ENCODE measurements around the gene EFCAB5.
"Not testable (repeated sequence)": the region's sequence is repeated elsewhere in the genome, so short reads cannot be mapped to it uniquely, and the experiment has no call there.

The EFCAB5 gene

DNA sequence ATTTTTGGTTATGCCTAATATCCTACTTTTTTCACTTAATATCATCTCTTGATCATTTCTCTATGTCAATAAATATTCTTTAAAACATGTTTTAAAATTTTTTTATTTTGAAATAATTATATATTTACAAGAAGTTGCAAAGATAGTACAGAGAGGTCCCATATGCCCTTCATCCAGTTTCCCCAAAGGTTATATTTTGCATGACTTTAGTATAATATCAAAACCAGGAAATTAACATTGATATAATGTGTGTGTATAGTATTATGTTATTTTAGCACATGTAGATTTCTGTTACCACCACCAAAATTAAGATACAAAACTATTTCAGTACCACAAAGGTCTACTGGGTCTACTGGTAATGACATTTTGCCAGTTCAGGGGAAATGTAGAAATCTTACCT is 60.7 kb downstream of the EFCAB5 start:
- H3K4me3 ChIP-seq (ENCODE audit: low read depth, low read length) = no peak overlapping the region

DNA sequence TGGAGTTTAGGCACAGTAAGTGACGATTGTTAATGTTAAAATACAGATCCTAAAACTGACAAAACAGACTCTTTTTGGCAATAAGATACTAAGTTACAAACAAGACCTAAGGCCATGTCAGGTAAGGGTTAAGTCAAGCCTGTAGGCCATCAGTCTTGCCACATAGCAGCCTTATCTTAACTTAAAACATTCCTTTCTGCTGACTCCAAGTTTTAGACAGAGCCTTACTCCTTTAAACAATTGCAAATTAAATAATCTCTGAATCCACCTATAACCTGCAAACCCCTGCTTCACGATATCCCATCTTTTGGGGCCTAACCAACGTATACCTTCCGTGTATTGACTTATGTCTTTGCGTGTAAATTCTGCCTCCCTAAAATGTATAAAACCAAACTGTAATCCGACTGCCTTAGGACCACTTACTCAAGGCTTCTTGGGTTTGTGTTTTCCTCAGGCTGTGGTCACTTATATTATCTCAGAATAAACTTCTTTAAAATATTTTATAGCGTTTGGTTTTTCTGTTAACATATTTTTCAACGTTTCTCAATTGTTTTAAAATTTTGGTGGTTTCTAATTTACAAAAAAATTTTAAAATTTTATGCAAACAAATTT is 64.4 kb downstream of the EFCAB5 start:
- H3K4me3 ChIP-seq (ENCODE audit: low read depth, low read length) = no peak overlapping the region

DNA sequence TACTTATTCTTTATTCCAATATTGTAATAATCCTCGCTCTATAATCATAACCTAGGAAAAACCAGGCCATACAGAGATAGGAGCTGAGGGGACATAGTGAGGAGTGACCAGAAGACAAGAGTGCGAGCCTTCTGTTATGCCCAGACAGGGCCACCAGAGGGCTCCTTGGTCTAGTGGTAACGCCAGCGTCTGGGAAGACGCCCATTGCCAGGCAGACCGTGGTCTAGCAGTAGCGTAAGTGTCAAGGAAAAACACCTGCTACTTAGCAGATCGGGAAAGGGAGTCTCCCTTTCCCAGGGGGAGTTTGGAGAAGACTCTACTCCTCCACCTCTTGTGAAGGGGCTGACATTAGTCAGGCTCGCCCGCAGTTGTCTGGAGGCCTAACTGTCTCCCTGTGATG is 70.5 kb downstream of the EFCAB5 start:
- not testable (repeated sequence) for H3K4me3 ChIP-seq (ENCODE audit: low read depth, low read length)

DNA sequence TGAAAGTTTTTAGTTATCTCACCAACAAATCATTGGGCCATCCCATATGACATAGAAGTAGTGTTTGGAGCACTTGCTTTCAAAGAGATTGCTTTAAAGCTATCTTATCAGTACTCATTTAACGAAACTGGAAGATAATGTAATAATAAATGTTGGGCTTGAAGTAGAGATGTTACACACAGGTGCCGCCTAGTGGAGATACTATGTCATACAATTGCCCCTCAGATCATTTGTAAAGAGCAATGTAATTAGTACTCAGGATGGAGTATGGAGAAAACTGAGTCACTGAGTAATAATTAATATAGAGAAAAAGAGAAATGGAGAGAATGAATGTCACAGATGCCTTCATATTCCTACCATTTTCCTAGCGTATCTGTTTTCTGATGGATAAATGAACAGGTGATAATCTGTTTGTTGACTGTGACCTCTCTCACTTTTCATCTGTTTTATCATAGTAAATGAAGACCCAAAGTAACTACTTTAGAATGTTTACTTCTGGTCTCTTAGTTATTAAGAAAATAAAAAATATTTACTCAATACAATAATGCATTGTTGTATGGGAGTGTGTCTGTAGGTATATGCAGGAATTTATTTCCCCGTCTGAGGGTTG is 80.4 kb downstream of the EFCAB5 start:
- no peak overlapping the region for H3K4me3 ChIP-seq (ENCODE audit: low read depth, low read length)

DNA sequence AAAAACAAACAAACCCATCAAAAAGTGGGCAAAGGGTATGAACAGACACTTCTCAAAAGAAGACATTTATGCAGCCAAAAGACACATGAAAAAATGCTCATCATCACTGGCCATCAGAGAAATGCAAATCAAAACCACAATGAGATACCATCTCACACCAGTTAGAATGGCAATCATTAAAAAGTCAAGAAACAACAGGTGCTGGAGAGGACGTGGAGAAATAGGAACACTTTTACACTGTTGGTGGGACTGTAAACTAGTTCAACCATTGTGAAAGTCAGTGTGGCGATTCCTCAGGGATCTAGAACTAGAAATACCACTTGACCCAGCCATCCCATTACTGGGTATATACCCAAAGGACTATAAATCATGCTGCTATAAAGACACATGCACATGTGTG is 83.9 kb downstream of the EFCAB5 start:
- H3K4me3 ChIP-seq (ENCODE audit: low read depth, low read length) = not testable (repeated sequence)

DNA sequence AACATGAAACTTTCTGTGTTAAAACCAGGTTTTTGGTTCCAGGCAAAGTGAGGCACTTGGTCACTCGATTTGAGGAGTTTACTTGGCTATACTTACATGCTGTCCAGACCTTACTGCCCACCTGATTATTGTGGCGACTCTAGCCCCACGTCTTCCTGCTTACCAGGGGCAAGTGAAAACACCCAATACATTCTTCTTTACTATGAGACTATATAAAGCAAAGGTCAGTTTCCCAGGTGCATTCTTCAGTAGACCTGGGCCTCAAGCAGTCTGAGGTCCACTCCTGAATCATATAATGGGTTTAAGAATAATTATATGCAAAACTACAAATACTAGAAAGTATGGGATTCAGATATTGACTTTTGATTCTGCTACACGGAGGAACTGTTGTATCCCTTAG is 86.2 kb downstream of the EFCAB5 start:
- no peak overlapping the region for H3K4me3 ChIP-seq (ENCODE audit: low read depth, low read length)

DNA sequence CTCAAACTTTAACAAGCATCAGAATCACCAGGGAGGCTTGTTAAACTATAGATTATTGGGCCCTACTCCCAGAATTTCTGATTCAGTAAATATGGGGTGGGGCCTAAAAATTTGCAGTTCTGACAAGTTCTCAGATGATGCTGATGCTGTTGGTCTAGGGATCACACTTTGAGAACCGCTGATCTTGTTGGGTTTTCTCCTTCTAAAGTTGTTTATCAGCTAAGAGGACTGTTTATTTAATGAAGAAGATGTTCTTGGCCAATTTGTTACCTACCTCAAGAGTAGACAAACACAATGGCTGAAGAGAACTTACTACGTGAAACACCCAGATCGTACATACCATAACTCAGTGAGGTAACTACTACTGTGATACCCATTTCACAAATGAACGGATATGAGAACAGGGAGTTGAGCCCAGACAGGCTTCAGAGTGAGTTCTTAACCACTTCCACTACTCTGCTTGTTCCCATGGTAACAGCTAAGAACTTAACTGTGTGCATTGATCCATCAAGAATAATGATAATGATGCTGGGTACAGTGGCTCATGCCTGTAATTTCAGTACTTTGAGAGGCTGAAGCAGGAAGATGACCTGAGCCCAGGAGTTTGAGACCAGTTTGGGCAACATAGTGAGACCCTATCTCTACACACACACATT is 89.9 kb downstream of the EFCAB5 start:
- no peak overlapping the region for H3K4me3 ChIP-seq (ENCODE audit: low read depth, low read length)

DNA sequence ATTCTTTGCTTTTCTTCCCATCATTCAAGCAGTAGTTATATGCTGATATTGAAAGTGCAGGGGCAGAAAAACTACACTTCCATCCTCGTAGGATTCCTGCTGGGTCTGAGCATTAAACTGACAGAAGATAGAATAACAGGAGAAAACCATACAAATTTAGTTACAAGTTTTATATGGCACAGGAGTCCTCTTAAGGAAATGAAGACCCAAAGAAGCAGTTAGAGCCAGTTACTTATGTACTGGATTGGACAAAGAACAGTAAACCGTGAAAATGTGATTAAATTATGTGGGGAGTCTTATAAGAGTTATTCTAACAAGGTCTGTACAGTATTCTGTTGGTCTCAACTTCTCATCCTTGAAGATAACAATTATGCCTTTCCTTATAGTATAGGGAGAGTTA is 93.9 kb downstream of the EFCAB5 start:
- no peak overlapping the region for H3K4me3 ChIP-seq (ENCODE audit: low read depth, low read length)

DNA sequence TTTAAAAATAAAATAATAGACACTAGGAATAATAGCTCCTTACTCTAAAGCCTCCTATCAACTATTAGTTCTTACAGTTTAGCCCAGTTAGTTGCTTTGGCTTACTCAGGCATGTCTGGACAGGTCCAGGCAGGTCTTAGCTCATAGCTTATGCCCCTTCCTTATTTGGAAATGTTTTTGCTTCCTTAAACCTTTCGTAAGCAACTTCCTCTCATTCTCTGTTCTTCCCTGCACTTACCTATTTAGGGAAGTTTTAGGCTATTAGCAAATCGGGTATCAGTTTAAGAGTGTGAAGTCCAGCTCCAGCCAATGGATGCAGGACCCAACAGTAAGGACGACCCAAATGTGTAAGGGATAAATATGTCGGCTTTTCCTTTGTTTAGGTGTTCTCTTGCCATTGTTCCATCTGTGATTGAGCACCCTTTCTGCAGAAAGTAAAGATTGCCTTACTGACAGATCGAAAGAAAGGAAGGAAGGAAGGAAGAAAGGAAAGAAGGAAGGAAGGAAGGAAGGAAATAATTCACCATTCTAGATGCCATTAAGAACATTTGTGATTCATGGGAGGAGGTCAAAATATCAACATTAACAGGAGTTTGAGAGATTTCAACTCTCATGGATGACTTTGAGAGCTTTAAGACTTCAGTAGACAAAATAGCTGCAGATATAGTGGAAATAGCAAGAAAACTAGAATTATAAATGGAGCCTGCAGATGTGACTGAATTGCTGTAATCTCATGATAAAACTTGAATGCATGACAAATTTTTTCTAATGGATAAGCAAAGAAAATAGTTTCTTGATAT is 99.5 kb downstream of the EFCAB5 start:
- H3K4me3 ChIP-seq (ENCODE audit: low read depth, low read length) = not testable (repeated sequence)

DNA sequence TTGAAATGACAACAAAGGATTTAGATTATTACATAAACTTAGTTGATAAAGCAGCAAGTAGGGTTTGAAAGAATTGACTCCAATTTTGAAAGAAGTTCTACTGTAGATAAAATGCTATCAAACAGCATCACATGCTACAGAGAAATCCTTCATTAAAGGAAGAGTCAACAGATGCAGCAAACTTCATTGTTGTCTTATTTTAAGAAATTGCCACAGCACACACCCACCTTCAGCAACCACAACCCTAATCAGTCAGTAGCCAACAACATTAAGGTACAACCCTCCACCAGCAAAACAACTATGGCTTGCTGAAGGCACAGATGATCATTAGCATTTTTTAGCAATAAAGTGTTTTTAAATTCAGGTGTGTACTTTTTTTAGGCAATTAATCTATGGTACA is 100.1 kb downstream of the EFCAB5 start:
- no peak overlapping the region for H3K4me3 ChIP-seq (ENCODE audit: low read depth, low read length)

DNA sequence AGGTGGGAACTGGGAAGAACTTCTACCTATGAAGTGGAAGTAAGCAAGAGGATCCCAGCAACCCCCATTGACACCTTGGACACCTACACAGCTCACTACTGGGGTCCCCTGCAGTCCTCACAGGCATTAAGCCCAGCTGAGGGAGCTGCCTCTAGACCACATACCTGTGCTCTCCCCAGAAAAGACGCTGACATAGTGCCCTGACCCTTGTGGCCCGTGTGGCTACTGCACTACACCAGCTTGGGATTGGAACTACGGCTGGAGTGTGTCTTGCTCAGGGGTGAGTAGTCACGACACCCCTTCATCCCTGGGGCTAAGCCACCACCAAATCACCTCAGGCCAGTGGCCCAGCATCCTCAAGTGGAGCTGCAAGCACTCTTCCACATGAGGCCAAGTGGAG is 120.9 kb downstream of the EFCAB5 start:
- H3K4me3 ChIP-seq (ENCODE audit: low read depth, low read length) = no peak overlapping the region

DNA sequence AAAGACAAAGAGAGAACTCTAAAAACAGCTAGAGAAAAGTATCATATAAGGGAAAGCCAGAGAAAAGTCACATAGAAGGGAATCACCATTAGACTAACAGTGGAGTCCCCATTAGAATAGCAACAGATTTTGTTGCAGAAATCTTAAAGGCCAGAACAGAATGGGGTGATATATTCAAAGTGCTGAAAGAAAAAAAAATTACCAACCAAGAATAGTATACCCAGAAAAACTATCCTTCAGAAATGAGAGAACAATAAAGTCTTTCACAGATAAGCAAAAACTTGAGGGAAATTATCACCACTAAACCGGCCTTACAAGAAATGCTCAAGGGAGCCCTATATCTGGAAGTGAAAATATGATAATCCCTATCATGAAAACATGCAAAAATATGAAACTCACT is 123.3 kb downstream of the EFCAB5 start:
- H3K4me3 ChIP-seq (ENCODE audit: low read depth, low read length) = no peak overlapping the region

DNA sequence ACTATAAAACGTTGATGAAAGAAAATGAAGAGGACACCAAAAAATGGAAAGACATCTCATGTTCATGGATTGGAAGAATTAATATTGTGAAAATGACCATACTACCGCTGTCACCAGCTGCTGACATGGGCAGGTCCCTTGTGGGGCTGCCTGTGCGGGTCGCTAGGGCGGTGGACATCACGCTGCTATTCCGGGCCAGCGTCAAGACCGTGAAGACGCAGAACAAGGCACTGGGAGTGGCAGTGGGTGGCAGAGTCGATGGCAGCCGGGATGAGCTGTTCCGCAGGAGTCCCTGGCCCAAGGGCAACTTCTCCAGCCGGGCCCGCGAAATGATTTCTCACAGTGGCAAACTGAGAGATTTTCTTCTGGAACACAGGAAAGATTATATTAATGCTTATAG is 127.0 kb downstream of the EFCAB5 start:
- H3K4me3 ChIP-seq (ENCODE audit: low read depth, low read length) = no peak overlapping the region

DNA sequence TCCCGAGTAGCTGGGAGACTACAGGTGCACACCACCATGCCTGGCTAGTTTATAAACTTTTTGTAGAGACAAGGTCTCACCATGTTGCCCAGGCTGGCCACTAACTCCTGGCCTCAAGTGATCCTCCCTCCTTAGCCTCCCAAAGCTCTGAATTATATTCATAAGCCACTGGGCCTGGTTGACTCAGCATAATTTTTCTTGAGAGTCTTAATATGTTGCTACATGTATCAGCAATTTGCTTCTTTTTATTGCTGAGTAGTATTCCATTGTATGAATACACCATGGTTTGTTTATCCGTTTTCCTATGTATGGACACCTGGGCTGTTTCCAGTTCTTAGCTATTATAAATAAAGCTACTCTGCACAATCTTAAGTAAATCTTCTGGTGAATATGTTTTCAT is 132.8 kb downstream of the EFCAB5 start:
- H3K4me3 ChIP-seq (ENCODE audit: low read depth, low read length) = no peak overlapping the region

DNA sequence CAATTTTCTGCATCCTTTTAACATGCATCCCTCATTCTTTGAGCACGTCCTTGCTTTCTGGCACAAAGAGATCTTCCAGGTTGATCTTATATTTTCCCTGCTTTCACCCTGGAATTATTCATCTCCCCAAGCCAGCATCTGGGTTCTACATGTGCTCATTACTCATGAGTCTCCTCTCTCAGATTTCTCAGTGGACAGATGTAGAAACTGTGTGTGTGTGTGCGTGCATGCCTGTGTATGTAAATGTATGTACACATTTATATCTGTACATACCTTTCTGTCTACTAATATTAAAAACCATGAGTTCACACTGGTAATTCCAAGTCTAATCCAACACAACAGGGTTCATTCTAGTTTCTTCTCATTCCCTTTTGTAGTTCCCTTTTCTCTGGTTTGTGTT is 133.3 kb downstream of the EFCAB5 start:
- no peak overlapping the region for H3K4me3 ChIP-seq (ENCODE audit: low read depth, low read length)

DNA sequence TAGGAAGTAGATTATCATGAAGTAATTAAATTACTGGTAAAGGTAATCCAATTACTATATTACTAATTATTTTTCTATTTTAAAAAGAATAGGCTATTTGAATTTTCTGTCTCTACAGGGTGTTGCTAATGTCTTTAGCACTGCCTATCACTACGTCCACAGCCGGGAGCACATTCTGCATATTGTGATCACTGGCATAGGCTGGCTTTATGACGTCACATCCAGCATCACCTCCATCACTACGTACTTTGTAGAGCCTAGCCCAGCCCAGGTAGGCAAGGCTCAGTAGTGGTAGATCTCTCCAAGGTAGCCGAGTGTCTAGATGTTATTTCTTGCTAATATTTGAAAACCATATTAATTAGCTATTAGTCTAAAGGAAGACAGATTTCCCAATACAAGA is 141.3 kb downstream of the EFCAB5 start:
- H3K4me3 ChIP-seq (ENCODE audit: low read depth, low read length) = no peak overlapping the region

DNA sequence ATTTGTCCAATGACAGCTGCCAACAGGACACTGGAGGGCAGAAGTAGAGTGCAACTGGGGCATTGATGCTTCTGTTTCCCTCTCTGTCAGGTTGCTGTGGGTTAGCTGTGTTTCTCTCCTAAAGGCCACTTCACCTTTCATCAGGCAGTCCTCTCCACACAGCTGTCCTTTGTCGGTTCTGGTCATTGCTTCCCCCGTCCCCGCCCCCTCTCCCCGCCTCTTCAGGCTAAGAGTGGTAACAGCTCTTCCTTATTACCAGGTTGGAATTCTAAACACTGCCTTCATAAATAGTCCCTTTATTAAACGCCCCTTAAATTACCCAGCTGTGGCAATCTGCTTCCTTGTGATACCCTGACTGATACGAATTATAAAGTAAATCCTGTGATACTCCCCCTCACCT is 143.4 kb downstream of the EFCAB5 start:
- no peak overlapping the region for H3K4me3 ChIP-seq (ENCODE audit: low read depth, low read length)

DNA sequence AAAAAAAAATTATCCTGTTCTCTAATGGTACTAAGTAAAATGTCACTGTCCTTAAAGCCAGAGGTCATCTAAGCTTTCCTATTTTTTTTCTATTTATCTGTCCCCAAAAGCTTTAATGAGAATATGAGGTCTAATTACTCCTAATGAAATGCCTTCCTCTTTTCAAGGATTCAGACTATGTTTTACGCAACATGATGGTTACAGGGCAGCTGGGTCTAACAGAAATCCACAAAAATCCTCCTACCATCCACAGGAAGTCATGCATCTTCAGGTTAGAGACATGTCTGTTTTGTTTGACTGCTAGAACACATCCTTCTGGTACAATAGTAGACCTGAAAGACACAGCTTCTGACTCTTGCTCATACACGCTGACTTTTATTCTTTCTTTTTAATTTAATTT is 145.5 kb downstream of the EFCAB5 start:
- H3K4me3 ChIP-seq (ENCODE audit: low read depth, low read length) = no peak overlapping the region

DNA sequence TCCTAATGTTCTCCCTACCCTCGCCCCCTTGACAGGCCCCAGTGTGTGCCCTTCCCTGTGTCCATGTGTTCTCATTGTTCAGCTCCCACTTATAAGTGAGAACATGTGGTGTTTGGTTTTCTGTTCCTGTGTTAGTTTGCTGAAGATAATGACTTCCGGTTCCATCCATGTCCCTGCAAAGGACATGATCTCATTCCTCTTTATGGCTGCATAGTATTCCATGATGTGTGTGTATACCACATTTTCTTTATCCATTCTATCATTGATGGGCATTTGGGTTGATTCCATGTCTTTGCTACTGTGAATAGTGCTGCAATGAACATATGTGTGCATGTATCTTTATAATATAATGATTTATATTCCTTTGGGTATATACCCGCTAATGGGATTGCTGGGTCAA is 146.0 kb downstream of the EFCAB5 start:
- H3K4me3 ChIP-seq (ENCODE audit: low read depth, low read length) = not testable (repeated sequence)

DNA sequence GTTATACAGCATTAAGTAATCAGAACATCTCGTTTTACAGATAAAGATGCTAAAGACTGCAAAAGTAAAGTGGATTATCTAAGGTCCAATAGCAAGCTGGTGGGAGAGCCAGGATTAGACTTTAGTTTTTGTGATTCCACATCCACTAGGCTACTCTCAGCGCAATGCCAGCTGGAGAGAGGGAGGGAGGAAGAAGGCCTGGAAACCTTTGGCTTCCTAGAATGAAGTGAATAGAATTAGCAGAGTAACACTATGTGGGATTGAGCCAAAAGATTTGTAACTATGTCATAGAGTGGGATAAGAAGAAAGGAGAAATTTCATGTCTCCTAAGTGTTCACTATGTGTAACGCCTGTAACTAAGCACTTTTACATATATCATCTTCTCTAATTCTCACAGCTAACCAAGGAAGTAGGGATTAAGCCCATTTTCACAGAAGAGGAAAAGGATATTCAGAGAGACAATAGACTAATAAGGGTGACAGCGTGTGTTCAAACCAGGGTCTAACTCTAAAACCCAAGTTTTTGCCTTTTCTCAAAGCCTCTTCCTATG is 149.8 kb downstream of the EFCAB5 start:
- H3K4me3 ChIP-seq (ENCODE audit: low read depth, low read length) = no peak overlapping the region

DNA sequence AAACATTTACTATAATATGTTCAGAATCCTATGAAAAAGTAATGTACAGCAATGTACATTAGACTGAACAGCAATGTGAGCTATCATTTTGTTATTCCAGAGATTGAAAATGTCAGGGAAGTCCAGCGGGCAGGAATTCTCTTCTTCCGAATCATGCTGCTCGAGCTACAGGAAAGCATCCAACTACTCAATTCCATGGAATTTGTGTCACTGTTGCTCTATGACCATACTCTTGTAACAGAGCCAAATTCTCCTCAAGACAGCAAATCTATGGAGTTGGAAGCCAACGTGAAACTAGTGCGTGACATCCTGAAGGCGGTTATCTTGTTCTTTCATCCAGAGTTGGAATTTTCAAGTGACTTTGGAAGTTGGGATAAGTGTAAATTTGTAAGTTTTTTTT is 150.3 kb downstream of the EFCAB5 start:
- no peak overlapping the region for H3K4me3 ChIP-seq (ENCODE audit: low read depth, low read length)

DNA sequence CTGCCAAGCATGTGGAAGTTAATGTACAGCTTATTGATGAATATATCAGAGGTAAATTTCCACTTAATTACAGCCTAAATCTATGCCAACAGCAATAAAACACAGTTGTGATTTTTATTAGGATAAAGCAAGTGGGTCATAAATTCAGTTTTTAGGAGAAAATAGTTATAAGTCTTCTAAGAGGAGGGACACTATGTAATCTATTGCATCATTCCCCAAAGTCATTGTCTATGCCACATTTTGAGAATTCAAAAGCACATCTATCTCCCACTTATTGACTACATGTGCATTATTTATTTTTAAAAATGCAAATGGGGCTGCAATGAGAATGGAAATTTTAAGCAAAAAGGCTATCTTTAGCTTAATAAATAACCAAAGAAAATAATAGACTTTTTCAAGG is 151.5 kb downstream of the EFCAB5 start:
- H3K4me3 ChIP-seq (ENCODE audit: low read depth, low read length) = no peak overlapping the region
